ENCODE data around the gene C1QL1.
A peak's percentile ranks its signal among the peaks of the same experiment; 100 is the strongest.

C1QL1 gene

DNA sequence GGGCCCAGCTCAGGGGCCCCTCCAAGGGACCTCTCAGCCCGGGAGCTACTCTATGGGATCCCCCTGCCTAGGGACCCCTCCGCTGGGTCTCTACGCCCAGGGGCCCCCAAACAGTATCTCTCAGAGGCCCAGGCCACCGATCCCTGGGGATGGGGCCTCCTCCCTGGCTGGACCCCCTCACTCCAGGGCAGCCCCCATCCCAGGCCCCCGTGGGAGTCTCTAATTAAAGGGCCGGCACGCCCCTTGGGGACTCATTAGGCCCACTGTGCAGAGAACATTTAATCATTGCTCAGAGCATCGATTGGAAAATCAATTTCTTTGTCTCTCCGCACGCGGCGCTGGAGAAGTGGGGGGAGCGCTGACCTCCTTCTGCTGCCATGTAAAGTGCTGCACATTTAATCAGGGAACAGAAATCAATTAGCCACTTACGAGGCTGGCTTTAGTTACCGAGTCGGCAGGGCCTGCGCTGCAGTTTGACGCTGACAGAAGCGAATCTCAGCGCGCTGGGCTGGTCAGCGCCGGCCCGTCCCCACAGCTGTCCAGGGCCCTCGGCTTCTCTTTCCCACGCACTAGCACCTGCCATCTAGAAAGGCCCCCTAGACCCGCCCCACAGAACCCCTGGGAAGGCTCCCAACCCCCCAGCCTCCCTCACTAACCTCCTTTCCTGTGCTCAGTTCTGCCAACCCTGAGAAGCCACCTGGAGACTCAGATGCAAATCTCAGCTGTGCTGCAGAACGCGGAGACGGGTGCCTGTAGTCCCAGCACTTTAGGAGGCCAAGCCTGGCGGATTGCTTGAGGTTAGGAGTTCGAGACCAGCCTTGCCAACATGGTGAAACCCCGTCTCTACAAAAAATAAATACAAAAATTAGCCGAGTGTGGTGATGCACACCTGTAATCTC is 20.2 kb upstream of the C1QL1 start:
- peaks cover 0 to 3% of the 10 kb centered on the region in 2 experiments for H3K4me1 ChIP-seq (ENCODE audit: control insufficient read depth in 1 of 2, insufficient read depth in 2 of 2, low read length in 2 of 2)
- H3K79me2 ChIP-seq (ENCODE audit: control insufficient read depth, insufficient read depth, low read length, poor library complexity): no peaks in the 10 kb centered on the region
- no peak overlapping the region for H3K9ac ChIP-seq (ENCODE audit: low read length)
- no peak overlapping the region for H3K14ac ChIP-seq (ENCODE audit: low read length)
- no peak overlapping the region for H4K12ac ChIP-seq (ENCODE audit: low read depth, low read length)
- H3K79me1 ChIP-seq (ENCODE audit: low read length): no peaks in the 10 kb centered on the region
- peaks cover 4% of the 10 kb centered on the region for H3K9me3 ChIP-seq (ENCODE audit: insufficient read depth, low read depth, low read length)
- no peak overlapping the region for H3K18ac ChIP-seq (ENCODE audit: low read length)
- peak overlapping the region; percentile 43 for H4K91ac ChIP-seq (ENCODE audit: low read depth, low read length)
- no peak overlapping the region for H2AK5ac ChIP-seq (ENCODE audit: low read length)
- H3K23ac ChIP-seq (ENCODE audit: low read length): no peak overlapping the region
- H3K4me2 ChIP-seq (ENCODE audit: low read length): peak overlapping the region; percentile 57
- H2AFZ ChIP-seq (ENCODE audit: insufficient read depth, low read length, poor library complexity): no peak overlapping the region
- no peak for DNase-seq
- no peak overlapping the region for H2BK12ac ChIP-seq (ENCODE audit: low read length)
- no peak overlapping the region for H2BK120ac ChIP-seq (ENCODE audit: insufficient read depth, low read length, poor library complexity)
- H3K27me3 ChIP-seq (ENCODE audit: insufficient read depth, low read length): peaks cover 3% of the 10 kb centered on the region
- H3K4ac ChIP-seq (ENCODE audit: low read depth, low read length): no peak overlapping the region
- H4K8ac ChIP-seq (ENCODE audit: low read depth, low read length): no peak overlapping the region
- no peak overlapping the region for H3K4me3 ChIP-seq (ENCODE audit: low read depth, low read length)
- no CpG with 5 or more reads among the region's 34 CpGs for WGBS (ENCODE audit: extremely low coverage, insufficient coverage, insufficient read length)
- no peak overlapping the region for H2BK5ac ChIP-seq (ENCODE audit: low read depth, low read length, poor library complexity)
- no peaks in the 10 kb centered on the region for H3K36me3 ChIP-seq (ENCODE audit: control insufficient read depth in 1 of 2, insufficient read depth in 2 of 2, low read length in 2 of 2)
- no peak overlapping the region for H3K27ac ChIP-seq (ENCODE audit: low read depth, low read length)

DNA sequence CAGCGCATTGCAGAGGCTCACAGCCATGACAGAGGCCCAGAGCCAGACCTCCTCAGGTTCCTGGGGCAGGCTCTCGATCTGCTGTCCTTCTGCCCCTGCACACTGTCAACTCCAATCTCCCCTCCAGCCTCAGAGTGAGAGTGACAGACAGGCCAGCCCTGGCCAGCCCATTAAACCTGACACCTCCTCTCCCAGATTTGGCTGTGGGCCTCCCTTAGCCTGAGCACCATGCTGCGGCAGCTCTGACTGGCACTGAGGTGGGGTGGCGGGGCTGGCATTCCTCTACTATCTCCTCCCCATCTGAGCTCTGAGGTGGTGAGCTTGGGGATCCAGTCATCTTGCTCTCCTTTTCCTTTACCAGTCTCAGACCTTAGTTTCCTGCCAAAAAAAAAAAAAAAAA is 15.5 kb upstream of the C1QL1 start:
- H3K36me3 ChIP-seq (ENCODE audit: control insufficient read depth in 1 of 2, insufficient read depth in 2 of 2, low read length in 2 of 2): no peaks in the 10 kb centered on the region
- H3K4me2 ChIP-seq (ENCODE audit: low read length): no peak overlapping the region
- H3K4ac ChIP-seq (ENCODE audit: low read depth, low read length): no peak overlapping the region
- no peak overlapping the region for H3K9ac ChIP-seq (ENCODE audit: low read length)
- H3K14ac ChIP-seq (ENCODE audit: low read length): no peak overlapping the region
- H3K79me2 ChIP-seq (ENCODE audit: control insufficient read depth, insufficient read depth, low read length, poor library complexity): no peaks in the 10 kb centered on the region
- H3K27me3 ChIP-seq (ENCODE audit: insufficient read depth, low read length): peaks cover 3% of the 10 kb centered on the region
- H3K23ac ChIP-seq (ENCODE audit: low read length): no peak overlapping the region
- H2BK5ac ChIP-seq (ENCODE audit: low read depth, low read length, poor library complexity): no peak overlapping the region
- H2BK120ac ChIP-seq (ENCODE audit: insufficient read depth, low read length, poor library complexity): no peak overlapping the region
- H4K12ac ChIP-seq (ENCODE audit: low read depth, low read length): no peak overlapping the region
- no peak overlapping the region for H4K8ac ChIP-seq (ENCODE audit: low read depth, low read length)
- no peak overlapping the region for H3K18ac ChIP-seq (ENCODE audit: low read length)
- no CpG with 5 or more reads among the region's 4 CpGs for WGBS (ENCODE audit: extremely low coverage, insufficient coverage, insufficient read length)
- DNase-seq: no peak
- no peak overlapping the region for H2AFZ ChIP-seq (ENCODE audit: insufficient read depth, low read length, poor library complexity)
- peaks cover 0 to 3% of the 10 kb centered on the region in 2 experiments for H3K4me1 ChIP-seq (ENCODE audit: control insufficient read depth in 1 of 2, insufficient read depth in 2 of 2, low read length in 2 of 2)
- H2AK5ac ChIP-seq (ENCODE audit: low read length): no peak overlapping the region
- H3K79me1 ChIP-seq (ENCODE audit: low read length): no peaks in the 10 kb centered on the region
- no peak overlapping the region for H4K91ac ChIP-seq (ENCODE audit: low read depth, low read length)
- no peak overlapping the region for H2BK12ac ChIP-seq (ENCODE audit: low read length)
- H3K9me3 ChIP-seq (ENCODE audit: insufficient read depth, low read depth, low read length): peaks cover 3% of the 10 kb centered on the region
- H3K4me3 ChIP-seq (ENCODE audit: low read depth, low read length): peak overlapping the region; percentile 16
- no peak overlapping the region for H3K27ac ChIP-seq (ENCODE audit: low read depth, low read length)

DNA sequence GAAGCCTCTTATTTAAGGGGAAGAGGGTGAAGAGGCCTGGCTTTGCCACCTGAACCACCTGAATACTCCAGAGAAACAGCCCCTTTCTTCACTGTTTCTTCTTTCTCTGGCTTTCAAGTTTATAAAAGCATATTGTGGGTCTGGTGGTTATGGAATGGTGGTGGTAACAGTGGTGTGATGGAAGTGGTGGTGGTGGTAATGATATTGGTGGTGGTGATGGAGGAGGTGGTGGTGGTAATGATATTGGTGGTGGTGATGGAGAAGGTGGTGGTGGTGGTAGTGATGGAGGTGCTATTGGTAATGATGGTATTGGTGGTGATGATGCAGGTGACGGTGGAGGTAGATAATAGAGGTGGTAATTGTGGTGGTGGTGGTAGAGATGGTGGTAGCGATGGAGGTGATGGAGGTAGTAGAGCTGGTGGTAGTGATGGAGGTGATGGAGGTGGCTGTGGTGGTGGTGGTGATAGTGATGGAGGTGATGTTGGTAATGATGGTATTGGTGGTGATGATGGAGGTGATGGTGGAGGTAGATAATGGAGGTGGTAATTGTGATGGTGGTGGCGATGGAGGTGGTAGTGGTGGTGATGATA is 14.1 kb upstream of the C1QL1 start:
- Histone ChIP-seq H3K36me3 (ENCODE audit: control insufficient read depth in 1 of 2, insufficient read depth in 2 of 2, low read length in 2 of 2) (no peaks in the 10 kb centered on the region), H2AFZ (ENCODE audit: insufficient read depth, low read length, poor library complexity) (no peak overlapping the region), H3K18ac (ENCODE audit: low read length) (no peak overlapping the region), H2AK5ac (ENCODE audit: low read length) (no peak overlapping the region), H4K8ac (ENCODE audit: low read depth, low read length) (no peak overlapping the region), H3K79me2 (ENCODE audit: control insufficient read depth, insufficient read depth, low read length, poor library complexity) (no peaks in the 10 kb centered on the region), H3K79me1 (ENCODE audit: low read length) (no peaks in the 10 kb centered on the region), H2BK12ac (ENCODE audit: low read length) (no peak overlapping the region), H3K4ac (ENCODE audit: low read depth, low read length) (no peak overlapping the region), H4K12ac (ENCODE audit: low read depth, low read length) (no peak overlapping the region), H3K4me1 (ENCODE audit: control insufficient read depth in 1 of 2, insufficient read depth in 2 of 2, low read length in 2 of 2) (peaks cover 0 to 1% of the 10 kb centered on the region in 2 experiments), H3K23ac (ENCODE audit: low read length) (no peak overlapping the region), H2BK5ac (ENCODE audit: low read depth, low read length, poor library complexity) (no peak overlapping the region), H3K9ac (ENCODE audit: low read length) (no peak overlapping the region), H3K27ac (ENCODE audit: low read depth, low read length) (no peak overlapping the region), H3K9me3 (ENCODE audit: insufficient read depth, low read depth, low read length) (peaks cover 5% of the 10 kb centered on the region), H4K91ac (ENCODE audit: low read depth, low read length) (no peak overlapping the region), H3K4me3 (ENCODE audit: low read depth, low read length) (no peak overlapping the region), H3K14ac (ENCODE audit: low read length) (no peak overlapping the region), H3K4me2 (ENCODE audit: low read length) (no peak overlapping the region), H3K27me3 (ENCODE audit: insufficient read depth, low read length) (peaks cover 2% of the 10 kb centered on the region), H2BK120ac (ENCODE audit: insufficient read depth, low read length, poor library complexity) (no peak overlapping the region)
- DNase-seq: no peak
- WGBS (ENCODE audit: extremely low coverage, insufficient coverage, insufficient read length): no CpG with 5 or more reads among the region's 3 CpGs

DNA sequence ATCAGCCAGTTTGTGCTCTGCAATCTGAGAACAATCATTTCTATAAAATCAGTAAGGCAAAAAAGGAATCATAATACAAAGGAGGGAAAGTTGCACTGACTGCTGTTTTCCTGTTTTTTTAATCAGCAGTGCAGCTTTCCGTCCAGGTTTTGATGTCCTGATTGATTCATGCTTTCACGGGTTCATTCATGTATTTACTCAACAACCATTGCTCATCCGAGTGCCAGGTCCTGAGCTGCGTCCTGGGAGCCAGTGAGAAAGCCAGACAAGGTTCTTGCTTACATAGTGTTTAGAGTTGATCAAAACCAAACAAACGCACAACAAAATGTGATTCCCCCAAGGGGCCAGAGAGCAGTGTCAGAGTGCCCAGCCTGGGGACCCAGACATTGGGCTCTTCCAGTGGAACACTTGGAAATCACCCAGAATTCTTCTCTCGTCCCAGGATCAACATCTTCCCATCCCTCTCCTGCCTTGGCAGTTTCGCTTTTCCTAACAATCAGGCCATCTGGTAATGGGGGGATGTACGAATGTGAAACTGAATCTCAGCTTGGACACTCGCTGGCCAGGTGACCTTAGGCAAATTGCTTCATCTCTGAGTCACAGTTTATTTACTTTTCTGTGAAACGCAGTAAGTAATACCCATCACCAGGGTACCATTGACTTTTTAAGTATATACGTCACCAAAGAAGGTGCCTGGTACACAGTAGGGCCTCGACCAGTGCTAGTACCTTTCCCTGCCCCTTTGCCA is 13.3 kb upstream of the C1QL1 start:
- H2BK5ac ChIP-seq (ENCODE audit: low read depth, low read length, poor library complexity): no peak overlapping the region
- no peak overlapping the region for H3K14ac ChIP-seq (ENCODE audit: low read length)
- no peak overlapping the region for H3K23ac ChIP-seq (ENCODE audit: low read length)

More for the DNA sequence above, 13.3 kb upstream of the C1QL1 start:
- Histone ChIP-seq H3K79me1 (ENCODE audit: low read length) (no peaks in the 10 kb centered on the region), H3K4me1 (ENCODE audit: control insufficient read depth in 1 of 2, insufficient read depth in 2 of 2, low read length in 2 of 2) (no peaks in the 10 kb centered on the region), H2AK5ac (ENCODE audit: low read length) (no peak overlapping the region), H3K4me2 (ENCODE audit: low read length) (no peak overlapping the region), H3K27me3 (ENCODE audit: insufficient read depth, low read length) (no peaks in the 10 kb centered on the region), H3K18ac (ENCODE audit: low read length) (no peak overlapping the region), H2BK12ac (ENCODE audit: low read length) (no peak overlapping the region), H3K9me3 (ENCODE audit: insufficient read depth, low read depth, low read length) (peaks cover 5% of the 10 kb centered on the region), H2AFZ (ENCODE audit: insufficient read depth, low read length, poor library complexity) (no peak overlapping the region), H4K8ac (ENCODE audit: low read depth, low read length) (no peak overlapping the region), H2BK120ac (ENCODE audit: insufficient read depth, low read length, poor library complexity) (no peak overlapping the region), H4K91ac (ENCODE audit: low read depth, low read length) (no peak overlapping the region), H3K36me3 (ENCODE audit: control insufficient read depth in 1 of 2, insufficient read depth in 2 of 2, low read length in 2 of 2) (no peaks in the 10 kb centered on the region), H3K4ac (ENCODE audit: low read depth, low read length) (no peak overlapping the region), H3K27ac (ENCODE audit: low read depth, low read length) (no peak overlapping the region), H3K9ac (ENCODE audit: low read length) (no peak overlapping the region), H3K79me2 (ENCODE audit: control insufficient read depth, insufficient read depth, low read length, poor library complexity) (no peaks in the 10 kb centered on the region), H3K4me3 (ENCODE audit: low read depth, low read length) (no peak overlapping the region), H4K12ac (ENCODE audit: low read depth, low read length) (no peak overlapping the region)
- peak in 1 of 2 donors; percentile 18 for DNase-seq
- no CpG with 5 or more reads among the region's 12 CpGs for whole genome bisulfite sequencing (ENCODE audit: extremely low coverage, insufficient coverage, insufficient read length)

Data from trophoblast cell (in vitro differentiated cells and primary cell).